T-helper 9 cell (primary cell): Measurements from ENCODE around the gene FANCI.

Experiments
- DNase-seq: peaks from one replicate; pipeline ENCODE4 v3.0.0-alpha.2; 2020

The FANCI gene

GRCh38 chr15:89308236-89308635, 64.5 kb downstream of the FANCI start:
- no peak for DNase-seq

GRCh38 chr15:89309993-89310392, 66.2 kb downstream of the FANCI start:
- DNase-seq = no peak

- no peak for DNase-seq
Observed at GRCh38 chr15:89315375-89315929, 71.7 kb downstream of the FANCI start.

GRCh38 chr15:89316504-89316903, 72.7 kb downstream of the FANCI start:
- no peak for DNase-seq

GRCh38 chr15:89317186-89317720, 73.5 kb downstream of the FANCI start:
- DNase-seq = no peak

- DNase-seq = no peak
Observed at GRCh38 chr15:89319678-89320077, 75.9 kb downstream of the FANCI start.

GRCh38 chr15:89320200-89320599, 76.4 kb downstream of the FANCI start:
- no peak for DNase-seq

- no peak for DNase-seq
Observed at GRCh38 chr15:89321521-89322410, 78.0 kb downstream of the FANCI start.

GRCh38 chr15:89322822-89323221, 79.0 kb downstream of the FANCI start:
- no peak for DNase-seq

- DNase-seq = no peak
Observed at GRCh38 chr15:89323825-89324224, 80.0 kb downstream of the FANCI start.

GRCh38 chr15:89325039-89325803, 81.4 kb downstream of the FANCI start:
- no peak for DNase-seq

GRCh38 chr15:89326316-89326715, 82.5 kb downstream of the FANCI start:
- no peak for DNase-seq

GRCh38 chr15:89327113-89327512, 83.3 kb downstream of the FANCI start:
- DNase-seq = no peak

GRCh38 chr15:89328398-89329254, 84.8 kb downstream of the FANCI start:
- no peak for DNase-seq

- no peak for DNase-seq
Observed at GRCh38 chr15:89329329-89330084, 85.7 kb downstream of the FANCI start.

GRCh38 chr15:89330119-89330518, 86.3 kb downstream of the FANCI start:
- no peak for DNase-seq

GRCh38 chr15:89330881-89331595, 87.3 kb downstream of the FANCI start:
- no peak for DNase-seq

GRCh38 chr15:89332446-89332845, 88.7 kb downstream of the FANCI start:
- DNase-seq = no peak

- DNase-seq = no peak
Observed at GRCh38 chr15:89333011-89333860, 89.5 kb downstream of the FANCI start.

- DNase-seq = no peak
Observed at GRCh38 chr15:89333959-89334509, 90.3 kb downstream of the FANCI start.
